ENCODE measurements around the gene LEKR1.
A peak's percentile ranks its signal among the peaks of the same experiment; 100 is the strongest.
"Not testable (repeated sequence)": the region's sequence is repeated elsewhere in the genome, so short reads cannot be mapped to it uniquely, and the experiment has no call there.

LEKR1 gene

GRCh38 chr3:156822626-156823260 is 3.4 kb upstream of the LEKR1 start:
- H3K27ac ChIP-seq (ENCODE audit: low read length); H3K9me3 ChIP-seq (ENCODE audit: control insufficient read depth in 1 of 2, low read length in 2 of 2); H3K36me3 ChIP-seq (ENCODE audit: control insufficient read depth in 1 of 2, insufficient read depth in 2 of 2, low read length in 2 of 2); H3K4me3 ChIP-seq (ENCODE audit: low read depth in 1 of 2, low read length in 2 of 2); H3K4me1 ChIP-seq (ENCODE audit: control insufficient read depth in 1 of 2, insufficient read depth in 2 of 2, low read length in 2 of 2); H3K27me3 ChIP-seq (ENCODE audit: low read depth, low read length): not testable (repeated sequence)

- Histone ChIP-seq H3K4me1 (ENCODE audit: control insufficient read depth in 1 of 2, insufficient read depth in 2 of 2, low read length in 2 of 2) (no peaks in the 10 kb centered on the region), H3K27me3 (ENCODE audit: low read depth, low read length) (no peaks in the 10 kb centered on the region), H3K36me3 (ENCODE audit: control insufficient read depth in 1 of 2, insufficient read depth in 2 of 2, low read length in 2 of 2) (no peaks in the 10 kb centered on the region), H3K9me3 (ENCODE audit: control insufficient read depth in 1 of 2, low read length in 2 of 2) (no peaks in the 10 kb centered on the region), H3K4me3 (ENCODE audit: low read depth in 1 of 2, low read length in 2 of 2) (peak overlapping the region; percentile 75 to 89), H3K27ac (ENCODE audit: low read length) (peak overlapping the region; percentile 98)
These were observed 384 bp upstream of the LEKR1 start for GRCh38 chr3:156825795-156826143.

GRCh38 chr3:156826896-156827882 is 1.0 kb downstream of the LEKR1 start:
- Histone ChIP-seq H3K4me1 (ENCODE audit: control insufficient read depth in 1 of 2, insufficient read depth in 2 of 2, low read length in 2 of 2) (no peaks in the 10 kb centered on the region), H3K27ac (ENCODE audit: low read length) (peak overlapping the region; percentile 98), H3K36me3 (ENCODE audit: control insufficient read depth in 1 of 2, insufficient read depth in 2 of 2, low read length in 2 of 2) (no peaks in the 10 kb centered on the region), H3K4me3 (ENCODE audit: low read depth in 1 of 2, low read length in 2 of 2) (peak overlapping the region; percentile 75 to 89), H3K9me3 (ENCODE audit: control insufficient read depth in 1 of 2, low read length in 2 of 2) (no peaks in the 10 kb centered on the region), H3K27me3 (ENCODE audit: low read depth, low read length) (no peaks in the 10 kb centered on the region)

DNA sequence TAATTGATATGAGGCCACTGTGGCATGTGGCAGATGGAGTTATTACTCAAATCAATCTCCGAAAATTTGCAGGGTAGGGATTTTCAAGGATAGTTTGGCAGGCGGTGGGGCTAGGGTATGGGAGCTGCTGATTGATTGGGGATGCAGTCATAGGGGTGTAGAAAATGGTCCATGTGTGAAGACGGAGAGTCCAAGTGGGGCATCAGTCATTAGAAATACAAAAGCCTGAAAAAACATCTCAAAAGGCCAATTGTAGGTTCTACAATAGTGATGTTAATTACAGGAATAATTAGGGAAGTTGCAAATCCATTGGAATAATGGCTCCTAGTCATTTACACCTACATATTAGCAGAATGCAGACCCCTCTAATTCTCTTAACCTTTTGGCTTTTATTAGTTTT is 4.9 kb downstream of the LEKR1 start:
- no peaks in the 10 kb centered on the region for H3K9me3 ChIP-seq (ENCODE audit: control insufficient read depth in 1 of 2, low read length in 2 of 2)
- no peak overlapping the region for H3K27ac ChIP-seq (ENCODE audit: low read length)
- no peaks in the 10 kb centered on the region for H3K36me3 ChIP-seq (ENCODE audit: control insufficient read depth in 1 of 2, insufficient read depth in 2 of 2, low read length in 2 of 2)
- H3K4me3 ChIP-seq (ENCODE audit: low read depth in 1 of 2, low read length in 2 of 2) = no peak overlapping the region
- no peaks in the 10 kb centered on the region for H3K27me3 ChIP-seq (ENCODE audit: low read depth, low read length)
- no peaks in the 10 kb centered on the region for H3K4me1 ChIP-seq (ENCODE audit: control insufficient read depth in 1 of 2, insufficient read depth in 2 of 2, low read length in 2 of 2)

- no peak overlapping the region for H3K27ac ChIP-seq (ENCODE audit: low read length)
- no peaks in the 10 kb centered on the region for H3K36me3 ChIP-seq (ENCODE audit: control insufficient read depth in 1 of 2, insufficient read depth in 2 of 2, low read length in 2 of 2)
- no peaks in the 10 kb centered on the region for H3K27me3 ChIP-seq (ENCODE audit: low read depth, low read length)
- H3K9me3 ChIP-seq (ENCODE audit: control insufficient read depth in 1 of 2, low read length in 2 of 2) = no peaks in the 10 kb centered on the region
- H3K4me3 ChIP-seq (ENCODE audit: low read depth in 1 of 2, low read length in 2 of 2) = no peak overlapping the region
- H3K4me1 ChIP-seq (ENCODE audit: control insufficient read depth in 1 of 2, insufficient read depth in 2 of 2, low read length in 2 of 2) = no peaks in the 10 kb centered on the region
These were observed 8.3 kb downstream of the LEKR1 start for GRCh38 chr3:156834435-156834834.

GRCh38 chr3:156834962-156835535 is 8.9 kb downstream of the LEKR1 start:
- no peaks in the 10 kb centered on the region for H3K9me3 ChIP-seq (ENCODE audit: control insufficient read depth in 1 of 2, low read length in 2 of 2)

GRCh38 chr3:156836701-156837100 is 10.5 kb downstream of the LEKR1 start:
- no peak overlapping the region for H3K27ac ChIP-seq (ENCODE audit: low read length)
- no peaks in the 10 kb centered on the region for H3K9me3 ChIP-seq (ENCODE audit: control insufficient read depth in 1 of 2, low read length in 2 of 2)
- no peaks in the 10 kb centered on the region for H3K36me3 ChIP-seq (ENCODE audit: control insufficient read depth in 1 of 2, insufficient read depth in 2 of 2, low read length in 2 of 2)
- H3K4me3 ChIP-seq (ENCODE audit: low read depth in 1 of 2, low read length in 2 of 2) = no peak overlapping the region
- H3K4me1 ChIP-seq (ENCODE audit: control insufficient read depth in 1 of 2, insufficient read depth in 2 of 2, low read length in 2 of 2) = no peaks in the 10 kb centered on the region
- no peaks in the 10 kb centered on the region for H3K27me3 ChIP-seq (ENCODE audit: low read depth, low read length)

More at GRCh38 chr3:156834962-156835535, 8.9 kb downstream of the LEKR1 start:
- H3K36me3 ChIP-seq (ENCODE audit: control insufficient read depth in 1 of 2, insufficient read depth in 2 of 2, low read length in 2 of 2) = no peaks in the 10 kb centered on the region
- no peak overlapping the region for H3K4me3 ChIP-seq (ENCODE audit: low read depth in 1 of 2, low read length in 2 of 2)
- no peaks in the 10 kb centered on the region for H3K27me3 ChIP-seq (ENCODE audit: low read depth, low read length)
- H3K27ac ChIP-seq (ENCODE audit: low read length) = no peak overlapping the region
- no peaks in the 10 kb centered on the region for H3K4me1 ChIP-seq (ENCODE audit: control insufficient read depth in 1 of 2, insufficient read depth in 2 of 2, low read length in 2 of 2)

DNA sequence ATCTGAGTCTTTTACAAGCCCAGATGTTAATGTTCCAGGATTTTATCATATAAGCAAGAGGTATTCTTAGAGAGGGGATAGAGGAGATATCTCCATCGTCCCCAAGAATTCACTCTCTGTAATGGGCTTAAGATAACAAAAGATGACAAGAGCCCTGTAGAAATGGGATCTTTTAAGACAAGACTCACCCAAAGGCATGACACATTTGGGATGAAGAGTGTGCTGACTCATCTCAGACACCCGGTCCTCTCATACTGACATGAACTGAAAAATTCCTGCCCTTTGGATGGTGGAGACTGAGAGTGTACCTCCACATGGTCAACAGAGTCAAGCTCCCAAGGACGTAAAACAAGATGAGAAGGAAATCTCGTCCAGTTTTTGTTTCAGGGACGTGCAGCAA is 11.0 kb downstream of the LEKR1 start:
- H3K27ac ChIP-seq (ENCODE audit: low read length) = no peak overlapping the region
- no peaks in the 10 kb centered on the region for H3K9me3 ChIP-seq (ENCODE audit: control insufficient read depth in 1 of 2, low read length in 2 of 2)
- no peaks in the 10 kb centered on the region for H3K4me1 ChIP-seq (ENCODE audit: control insufficient read depth in 1 of 2, insufficient read depth in 2 of 2, low read length in 2 of 2)
- H3K27me3 ChIP-seq (ENCODE audit: low read depth, low read length) = no peaks in the 10 kb centered on the region
- no peaks in the 10 kb centered on the region for H3K36me3 ChIP-seq (ENCODE audit: control insufficient read depth in 1 of 2, insufficient read depth in 2 of 2, low read length in 2 of 2)
- no peak overlapping the region for H3K4me3 ChIP-seq (ENCODE audit: low read depth in 1 of 2, low read length in 2 of 2)

DNA sequence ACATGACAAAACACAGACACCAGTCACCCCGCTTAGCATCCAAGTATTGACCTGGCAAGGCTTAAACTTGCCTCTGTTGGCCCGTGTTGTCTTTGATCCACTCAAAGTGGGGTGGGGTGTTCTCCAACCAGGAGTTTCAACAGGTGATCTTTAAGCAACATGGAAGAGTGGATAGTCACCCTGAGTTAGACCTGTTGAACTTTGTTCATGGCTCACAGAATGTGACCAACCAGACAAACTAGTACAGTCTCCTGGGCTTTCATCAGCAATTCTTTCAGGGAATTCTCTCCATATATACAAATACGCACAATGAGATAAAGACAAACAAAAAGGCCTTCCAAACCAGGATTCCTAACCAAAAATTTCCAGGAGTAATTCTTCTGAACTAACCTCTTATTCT is 11.9 kb downstream of the LEKR1 start:
- no peaks in the 10 kb centered on the region for H3K9me3 ChIP-seq (ENCODE audit: control insufficient read depth in 1 of 2, low read length in 2 of 2)
- H3K4me3 ChIP-seq (ENCODE audit: low read depth in 1 of 2, low read length in 2 of 2) = no peak overlapping the region
- no peaks in the 10 kb centered on the region for H3K36me3 ChIP-seq (ENCODE audit: control insufficient read depth in 1 of 2, insufficient read depth in 2 of 2, low read length in 2 of 2)
- H3K27me3 ChIP-seq (ENCODE audit: low read depth, low read length) = no peaks in the 10 kb centered on the region
- no peaks in the 10 kb centered on the region for H3K4me1 ChIP-seq (ENCODE audit: control insufficient read depth in 1 of 2, insufficient read depth in 2 of 2, low read length in 2 of 2)
- H3K27ac ChIP-seq (ENCODE audit: low read length) = no peak overlapping the region

GRCh38 chr3:156840826-156841689 is 14.9 kb downstream of the LEKR1 start:
- Histone ChIP-seq H3K4me1 (ENCODE audit: control insufficient read depth in 1 of 2, insufficient read depth in 2 of 2, low read length in 2 of 2) (no peaks in the 10 kb centered on the region), H3K36me3 (ENCODE audit: control insufficient read depth in 1 of 2, insufficient read depth in 2 of 2, low read length in 2 of 2) (no peaks in the 10 kb centered on the region), H3K27ac (ENCODE audit: low read length) (no peak overlapping the region), H3K9me3 (ENCODE audit: control insufficient read depth in 1 of 2, low read length in 2 of 2) (no peaks in the 10 kb centered on the region), H3K4me3 (ENCODE audit: low read depth in 1 of 2, low read length in 2 of 2) (no peak overlapping the region), H3K27me3 (ENCODE audit: low read depth, low read length) (no peaks in the 10 kb centered on the region)
